GM18498 (cell line): Measurements from ENCODE around the gene COLEC11.

Source experiments
- ATAC-seq: cut with Tn5 transposase; IDR thresholded peaks from one replicate; pipeline ENCODE4 v1.9.1; 2021; ENCODE audit warnings: mild to moderate bottlenecking, moderate library complexity; ENCODE audit not compliant: unreplicated experiment

The COLEC11 gene

DNA sequence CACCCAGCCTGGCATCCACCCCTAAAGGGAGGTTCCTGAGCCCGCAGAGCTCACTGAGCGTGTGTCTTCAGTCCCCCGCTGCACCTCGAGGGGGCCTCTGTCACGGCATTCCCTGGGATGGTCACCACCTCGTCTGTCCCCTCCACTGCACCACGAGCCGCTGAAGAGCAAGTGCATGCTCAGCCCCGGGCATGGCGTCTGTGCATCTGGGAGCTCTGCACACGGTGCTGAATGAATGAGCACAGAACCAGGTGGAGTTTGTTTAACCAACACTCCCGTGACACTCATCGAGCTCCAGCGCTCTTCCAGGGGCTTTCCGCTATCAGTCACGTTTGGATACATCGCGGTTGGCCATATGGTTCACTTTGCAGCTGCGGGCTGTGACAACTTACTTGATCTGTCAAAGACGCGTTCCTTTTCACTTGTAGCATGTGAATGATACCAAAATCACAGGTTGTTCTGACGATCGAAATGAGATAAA lies 72.3 kb downstream of the COLEC11 start:
- ATAC-seq = no peak

GRCh38 chr2:3669656-3670055 lies 74.7 kb downstream of the COLEC11 start:
- no peak for ATAC-seq

DNA sequence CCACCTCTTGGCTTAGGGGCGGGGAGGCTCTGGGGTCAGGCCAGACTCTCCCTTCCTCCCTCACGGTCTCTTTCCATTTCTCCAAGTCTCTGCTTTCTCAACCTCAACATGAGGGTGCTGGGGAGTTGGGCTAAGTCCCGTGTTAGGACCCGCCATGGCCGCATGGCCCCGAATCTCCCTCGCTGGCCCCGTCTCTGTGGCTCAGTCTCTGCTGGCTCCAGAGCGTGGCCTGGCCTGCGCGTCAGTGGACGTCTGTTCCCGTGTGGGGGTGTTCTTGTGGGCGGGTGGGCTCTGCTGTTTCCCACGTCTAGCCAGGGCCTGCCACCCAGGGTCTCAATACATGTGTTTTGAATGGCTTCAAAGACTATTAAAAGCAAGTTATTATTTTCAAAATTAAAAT lies 75.5 kb downstream of the COLEC11 start:
- ATAC-seq = no peak

GRCh38 chr2:3670941-3671340 lies 76.0 kb downstream of the COLEC11 start:
- ATAC-seq = no peak

DNA sequence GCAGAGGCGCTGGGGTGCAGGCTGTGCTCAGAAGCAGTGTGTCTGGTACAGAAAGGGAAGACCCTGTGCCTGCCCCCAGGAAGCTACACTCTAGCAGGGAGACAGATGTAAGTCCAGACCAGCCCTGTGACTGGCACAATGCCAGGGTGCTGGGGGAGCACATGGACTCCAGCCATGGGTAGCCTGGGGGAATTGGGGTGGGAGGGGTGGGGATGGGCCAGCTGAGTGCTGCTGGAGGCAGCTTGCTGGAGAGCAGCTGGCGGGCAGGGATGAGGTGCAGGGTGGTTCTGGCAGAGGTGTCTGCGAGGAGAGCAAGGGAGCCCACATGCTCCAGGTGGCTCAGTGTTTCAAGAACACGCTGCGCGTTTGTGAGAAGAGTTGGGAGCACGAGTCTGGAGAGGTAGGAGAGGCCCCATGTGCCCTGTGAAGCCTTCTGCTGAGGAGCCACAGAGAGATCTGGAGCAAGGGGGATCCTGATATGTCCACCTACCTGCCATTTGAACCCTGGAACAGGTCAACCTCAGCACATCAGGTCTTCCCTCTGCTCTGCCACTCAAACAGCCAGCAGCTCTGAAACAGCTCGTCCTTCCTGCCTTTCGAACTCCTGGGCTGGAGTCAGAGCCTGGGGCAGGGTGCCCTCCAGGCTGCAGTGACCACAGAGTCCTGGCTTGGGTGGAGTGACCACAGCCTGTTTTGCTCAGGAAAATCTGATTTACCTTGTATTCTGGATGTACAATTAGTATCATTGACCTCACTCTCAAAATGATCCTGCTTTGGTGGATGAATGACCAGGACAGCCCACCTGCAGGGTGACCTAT lies 78.2 kb downstream of the COLEC11 start:
- ATAC-seq = no peak

GRCh38 chr2:3674066-3674845 lies 79.3 kb downstream of the COLEC11 start:
- ATAC-seq = no peak

GRCh38 chr2:3675687-3676086 lies 80.8 kb downstream of the COLEC11 start:
- no peak for ATAC-seq

GRCh38 chr2:3677436-3677835 lies 82.5 kb downstream of the COLEC11 start:
- no peak for ATAC-seq

GRCh38 chr2:3678212-3678611 lies 83.3 kb downstream of the COLEC11 start:
- ATAC-seq = no peak

- no peak for ATAC-seq
These were observed 84.3 kb downstream of the COLEC11 start for GRCh38 chr2:3679180-3679579.

- ATAC-seq = no peak
These were observed 84.9 kb downstream of the COLEC11 start for GRCh38 chr2:3679616-3680393.

GRCh38 chr2:3680548-3681345 lies 85.8 kb downstream of the COLEC11 start:
- no peak for ATAC-seq

DNA sequence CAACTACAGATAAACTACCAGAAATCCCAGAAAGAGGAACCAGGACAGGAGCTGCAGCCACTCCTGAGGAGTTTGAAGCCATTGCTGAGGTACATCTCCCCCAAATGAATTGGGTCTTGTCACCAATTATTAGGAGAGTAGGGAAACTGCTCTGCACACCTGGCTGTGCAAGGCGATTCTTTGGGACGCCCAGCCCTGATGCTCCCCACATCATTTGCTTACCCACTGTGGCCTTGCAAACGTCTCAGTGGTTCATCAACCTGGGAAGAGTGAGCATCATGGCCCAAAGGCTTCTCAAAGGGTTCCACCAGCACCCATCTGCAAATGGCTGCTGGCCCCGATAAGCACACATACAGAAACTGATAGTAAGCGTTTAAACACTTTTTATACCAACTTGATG lies 86.7 kb downstream of the COLEC11 start:
- no peak for ATAC-seq

- ATAC-seq = no peak
These were observed 87.9 kb downstream of the COLEC11 start for GRCh38 chr2:3682811-3683210.

GRCh38 chr2:3683748-3684454 lies 89.0 kb downstream of the COLEC11 start:
- ATAC-seq = no peak

GRCh38 chr2:3689998-3690748 lies 95.3 kb downstream of the COLEC11 start:
- no peak for ATAC-seq

GRCh38 chr2:3692375-3692774 lies 97.5 kb downstream of the COLEC11 start:
- ATAC-seq = no peak
